Measurements from ENCODE around the gene SIAH2. TPM values are rescaled to one million over a fixed set of nuclear protein-coding genes. Genes with fewer than 3 reads are reported as not detected.

Gene SIAH2
- total and polyA plus RNA-seq, 9 of the 15 experiments (the other 6 are each of a cell fraction or from before 2014, with no cell fraction given): 4.8 to 39.0 (median 29.9) TPM

DNA sequence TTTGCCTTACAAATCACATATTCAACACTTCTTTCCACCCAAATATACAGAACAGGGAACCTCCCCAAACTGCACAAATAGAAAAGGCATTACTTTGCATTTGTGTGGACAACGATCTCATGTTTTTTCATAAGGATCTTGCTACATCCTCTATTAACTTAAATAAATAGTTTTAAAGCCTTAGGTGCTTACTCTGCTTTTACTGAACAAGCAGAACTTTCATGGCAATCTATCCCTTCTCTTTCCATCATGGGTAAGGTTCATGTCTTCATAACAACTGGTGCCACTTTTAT is 18.1 kb downstream of the SIAH2 start:
- H3K36me3 ChIP-seq (ENCODE audit: control insufficient read depth, insufficient read depth, low read length): peaks cover 45% of the 10 kb centered on the region
- DNase-seq (ENCODE audit: extremely low read depth in 1 of 4, low spot score in 3 of 4) (no peak), ATAC-seq (no peak), FAIRE-seq (no peak)
- no peaks in the 10 kb centered on the region for H3K27me3 ChIP-seq (ENCODE audit: control insufficient read depth in 2 of 2, insufficient read depth in 2 of 2, low read length in 2 of 2)
- POLR2A ChIA-PET: interaction anchor here (1.4 kb wide), 1 partner anchor 15 kb away, joined by 4 read pairs; no protein-coding TSS in a partner anchor
- in situ Hi-C loops (cut with MboI) (no loop called here), intact Hi-C loops (cut with micrococcal nuclease) (no loop called here)
- H3K9me1 ChIP-seq (ENCODE audit: control insufficient read depth, insufficient read depth, low read length): no peaks in the 10 kb centered on the region
- no peak overlapping the region for H3K4me3 ChIP-seq
- H3K4me1 ChIP-seq (replicated peaks in 1 of 2; ENCODE audit: control insufficient read depth in 2 of 2, insufficient read depth in 2 of 2, low read length in 2 of 2): peaks cover 15 to 25% of the 10 kb centered on the region in 2 experiments; a peak in 4 of 5 replicates
- H2AFZ ChIP-seq (ENCODE audit: low read depth, low read length): no peak overlapping the region
- no peaks in the 10 kb centered on the region for H3K9me3 ChIP-seq (replicated peaks; ENCODE audit: control insufficient read depth, insufficient read depth, low read depth, low read length)
- no peak overlapping the region for H3K4me2 ChIP-seq (ENCODE audit: insufficient read depth, low read length)
- CTCF ChIA-PET (ENCODE audit: low intra/inter-chr PET ratio): no interaction called here
- H4K20me1 ChIP-seq (replicated peaks; ENCODE audit: control insufficient read depth, insufficient read depth, low read length): peaks cover 12% of the 10 kb centered on the region; the same call in 1 of the 2 replicates
- no TSS peak for BruUV-seq (replicated peaks)
- H3K9ac ChIP-seq (ENCODE audit: insufficient read depth in 1 of 2, low read depth in 2 of 2, low read length in 2 of 2): no peak overlapping the region
- WGBS (ENCODE audit: insufficient coverage, low coverage, missing lambda C conversion rate): 67% methylated on average over 1 of the region's 1 CpG
- no peak overlapping the region for H3K27ac ChIP-seq (ENCODE audit: extremely low read depth, low read depth, low read length)
- peaks cover 86% of the 10 kb centered on the region for H3K79me2 ChIP-seq (ENCODE audit: control insufficient read depth, insufficient read depth, low read length)
- TF ChIP-seq ZNF12 (CRISPR knock-in tag; IDR thresholded peaks at IDR 0.05): no peak
- peak; percentile 47 for TF ChIP-seq ZNF316 (IDR thresholded peaks at IDR 0.05)

DNA sequence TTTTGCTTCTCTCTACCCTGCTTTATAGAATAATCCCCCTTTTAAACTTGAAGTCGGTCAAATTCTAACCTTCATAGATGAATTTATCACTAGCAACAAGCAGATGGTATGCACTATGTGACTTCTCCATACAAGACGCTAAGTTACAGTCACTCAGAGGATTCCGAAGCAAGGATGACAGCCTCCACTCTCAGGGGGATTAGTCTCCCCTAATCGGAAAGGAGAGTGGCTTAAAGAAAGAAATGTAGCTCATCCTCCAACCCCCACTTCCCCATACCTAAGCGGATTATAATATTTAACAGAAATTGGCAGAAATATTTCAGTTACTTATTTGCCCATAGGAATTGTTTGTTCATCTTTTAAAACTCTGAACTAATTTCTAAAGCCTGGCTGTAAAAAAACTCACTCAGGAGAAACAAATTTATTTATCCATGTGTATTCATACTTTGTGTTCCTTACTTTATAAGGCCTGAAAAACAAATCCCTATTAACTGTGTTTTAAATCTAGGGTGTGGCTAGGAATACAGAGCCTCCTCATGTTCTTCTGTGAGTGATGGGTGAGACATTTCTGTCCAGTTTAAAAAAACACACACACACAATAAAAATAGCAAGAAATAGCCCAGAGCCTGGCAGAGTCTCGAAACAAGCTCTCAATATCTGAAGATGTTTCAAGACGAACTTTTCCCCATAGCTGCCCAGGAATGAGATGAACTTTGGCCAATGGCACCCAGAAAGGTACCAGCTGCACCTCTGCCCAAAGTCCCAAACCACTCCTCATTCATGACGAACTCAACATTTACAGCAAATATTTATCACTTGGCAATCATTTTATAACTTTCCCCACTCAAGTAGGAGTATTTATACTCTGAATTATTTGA is 18.7 kb downstream of the SIAH2 start:
- Histone ChIP-seq H3K4me3 (no peak overlapping the region), H3K27ac (ENCODE audit: extremely low read depth, low read depth, low read length) (no peak overlapping the region), H4K20me1 (replicated peaks; ENCODE audit: control insufficient read depth, insufficient read depth, low read length) (peaks cover 12% of the 10 kb centered on the region; the same call in 1 of the 2 replicates), H3K9ac (ENCODE audit: insufficient read depth in 1 of 2, low read depth in 2 of 2, low read length in 2 of 2) (no peak overlapping the region; a peak in 1 of 4 replicates), H2AFZ (ENCODE audit: low read depth, low read length) (no peak overlapping the region), H3K27me3 (ENCODE audit: control insufficient read depth in 2 of 2, insufficient read depth in 2 of 2, low read length in 2 of 2) (no peaks in the 10 kb centered on the region), H3K79me2 (ENCODE audit: control insufficient read depth, insufficient read depth, low read length) (peaks cover 80% of the 10 kb centered on the region), H3K4me1 (replicated peaks in 1 of 2; ENCODE audit: control insufficient read depth in 2 of 2, insufficient read depth in 2 of 2, low read length in 2 of 2) (peaks cover 19 to 31% of the 10 kb centered on the region in 2 experiments; a peak in 4 of 5 replicates), H3K9me1 (ENCODE audit: control insufficient read depth, insufficient read depth, low read length) (no peaks in the 10 kb centered on the region), H3K4me2 (ENCODE audit: insufficient read depth, low read length) (no peak overlapping the region), H3K36me3 (ENCODE audit: control insufficient read depth, insufficient read depth, low read length) (peaks cover 39% of the 10 kb centered on the region), H3K9me3 (replicated peaks; ENCODE audit: control insufficient read depth, insufficient read depth, low read depth, low read length) (no peaks in the 10 kb centered on the region)
- in situ Hi-C loops (cut with MboI) (no loop called here), intact Hi-C loops (cut with micrococcal nuclease) (no loop called here)
- ATAC-seq (no peak), FAIRE-seq (no peak), DNase-seq (ENCODE audit: extremely low read depth in 1 of 4, low spot score in 3 of 4) (no peak)
- CTCF ChIA-PET (ENCODE audit: low intra/inter-chr PET ratio): no interaction called here
- no TSS peak for BruUV-seq (replicated peaks)
- POLR2A ChIA-PET: interaction anchor here (1.4 kb wide), 1 partner anchor 15 kb away, joined by 4 read pairs; no protein-coding TSS in a partner anchor
- WGBS (ENCODE audit: insufficient coverage, low coverage, missing lambda C conversion rate): 63% methylated on average over 8 of the region's 8 CpGs
- TF ChIP-seq, protein P1, sequence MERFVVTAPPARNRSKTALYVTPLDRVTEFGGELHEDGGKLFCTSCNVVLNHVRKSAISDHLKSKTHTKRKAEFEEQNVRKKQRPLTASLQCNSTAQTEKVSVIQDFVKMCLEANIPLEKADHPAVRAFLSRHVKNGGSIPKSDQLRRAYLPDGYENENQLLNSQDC (CRISPR knock-in tag; IDR thresholded peaks at IDR 0.05): no peak
- TF ChIP-seq, protein P2, sequence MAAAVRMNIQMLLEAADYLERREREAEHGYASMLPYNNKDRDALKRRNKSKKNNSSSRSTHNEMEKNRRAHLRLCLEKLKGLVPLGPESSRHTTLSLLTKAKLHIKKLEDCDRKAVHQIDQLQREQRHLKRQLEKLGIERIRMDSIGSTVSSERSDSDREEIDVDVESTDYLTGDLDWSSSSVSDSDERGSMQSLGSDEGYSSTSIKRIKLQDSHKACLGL (CRISPR knock-in tag; IDR thresholded peaks at IDR 0.05; ENCODE audit: borderline replicate concordance, poor library complexity, severe bottlenecking): no peak
- TF ChIP-seq ZBED1 (IDR thresholded peaks at IDR 0.05) (no peak), MEF2A (IDR thresholded peaks at IDR 0.05; ENCODE audit: control insufficient read depth, low read depth, low read length) (no peak), HDGF (IDR thresholded peaks at IDR 0.05) (no peak), KLF16 (IDR thresholded peaks at IDR 0.05) (no peak), MCM2 (IDR thresholded peaks at IDR 0.05; ENCODE audit: low read depth) (no peak), MTA1 (IDR thresholded peaks at IDR 0.05; ENCODE audit: borderline replicate concordance) (no peak), SIN3A (IDR thresholded peaks at IDR 0.05; ENCODE audit: borderline replicate concordance in 2 of 2, control insufficient read depth in 1 of 2, low read depth in 2 of 2, low read length in 2 of 2) (no peak), GATAD2A (IDR thresholded peaks at IDR 0.05) (no peak), KLF1 (tag; IDR thresholded peaks at IDR 0.05) (no peak), RAD21 (CRISPR knock-in tag; conservative IDR thresholded peaks at IDR 0.05 in 1 of 2, IDR thresholded peaks at IDR 0.05 in 1 of 2) (no peak), ZC3H8 (IDR thresholded peaks at IDR 0.05) (no peak), LEF1 (IDR thresholded peaks at IDR 0.05) (no peak)
